ENCODE results near the gene ABCB10. TPM values are rescaled to one million over a fixed set of nuclear protein-coding genes. Genes with fewer than 3 reads are reported as not detected.

The ABCB10 gene
- total RNA-seq, 2 experiments from 2014 or later: 9.8 to 11.0 TPM

DNA sequence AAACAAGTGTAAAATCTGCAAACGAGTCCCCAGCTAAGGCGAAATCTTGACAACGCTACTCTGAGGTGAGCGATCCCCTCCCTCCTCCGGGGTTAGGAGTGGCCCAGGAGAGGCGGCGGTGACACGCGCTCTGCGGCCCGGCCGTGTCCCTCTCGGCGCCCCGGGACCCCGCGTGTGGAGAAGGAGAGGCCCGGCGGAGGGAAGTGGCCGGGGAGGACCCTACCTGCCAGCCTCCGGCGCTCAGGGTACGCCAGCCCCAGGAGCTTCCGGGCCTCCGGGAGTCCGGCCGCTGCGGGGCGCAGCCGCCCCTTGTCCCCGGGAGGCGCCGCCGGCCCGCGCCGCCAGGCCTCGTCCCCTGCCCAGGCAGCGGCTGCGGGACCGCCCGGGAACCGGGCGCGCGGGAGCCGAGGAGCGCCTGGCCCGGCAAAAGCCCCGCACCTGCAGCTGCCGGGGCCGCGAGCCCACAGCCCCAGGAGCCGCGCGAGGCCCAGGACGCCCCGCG is 543 bp downstream of the ABCB10 start:
- Mint-ChIP-seq H3K4me3 (peak overlapping the region; percentile 93), H3K27ac (peak overlapping the region; percentile 92), H3K36me3 (ENCODE audit: low read depth) (peaks cover 14% of the 10 kb centered on the region), H3K4me1 (ENCODE audit: low read depth) (peaks cover 51% of the 10 kb centered on the region), H3K9me3 (no peaks in the 10 kb centered on the region), H3K27me3 (no peaks in the 10 kb centered on the region)
- Histone ChIP-seq H3K27ac (ENCODE audit: low read depth in 1 of 2, low read length in 2 of 2) (peak overlapping the region in 1 of 2 donors; percentile 61), H3K9me3 (ENCODE audit: control insufficient read depth in 1 of 2, insufficient read depth in 1 of 2, low read length in 2 of 2) (no peaks in the 10 kb centered on the region), H3K27me3 (ENCODE audit: control insufficient read depth in 1 of 2, insufficient read depth in 2 of 2, low read length in 2 of 2) (no peaks in the 10 kb centered on the region), H3K36me3 (ENCODE audit: insufficient read depth, low read length) (peaks cover 4% of the 10 kb centered on the region), H3K4me1 (ENCODE audit: insufficient read depth, low read length) (peaks cover 37% of the 10 kb centered on the region), H3K4me3 (ENCODE audit: low read length) (peak overlapping the region; percentile 66)
- intact Hi-C loops (cut with DNase I, micrococcal nuclease): loop anchor here (2.0 to 5.0 kb wide), 5 partner anchors 15 to 509 kb away; partner anchors contain the start of genes NUP133 (in 2 of the 2), GALNT2 (in 1 of the 2), TAF5L (in 1 of the 2) and URB2 (in 1 of the 2)
- DNase-seq: peak in 11 of 14 experiments; percentile 5 to 61 (median 20)
- CTCF ChIA-PET: interaction anchor here (0.6 to 2.5 kb wide), 9 partner anchors 16 to 1404 kb away, joined by 3 to 29 read pairs (median 4); partner anchors contain the start of genes TAF5L and URB2
- POLR2A ChIA-PET: interaction anchor here (0.9 to 3.4 kb wide), 11 partner anchors 11 to 1393 kb away, joined by 3 to 85 read pairs (median 6); partner anchors contain the start of genes CCSAP, NUP133, TAF5L and URB2
- ATAC-seq (ENCODE audit: poor library complexity): peak; percentile 12
- TF ChIP-seq, protein P1, sequence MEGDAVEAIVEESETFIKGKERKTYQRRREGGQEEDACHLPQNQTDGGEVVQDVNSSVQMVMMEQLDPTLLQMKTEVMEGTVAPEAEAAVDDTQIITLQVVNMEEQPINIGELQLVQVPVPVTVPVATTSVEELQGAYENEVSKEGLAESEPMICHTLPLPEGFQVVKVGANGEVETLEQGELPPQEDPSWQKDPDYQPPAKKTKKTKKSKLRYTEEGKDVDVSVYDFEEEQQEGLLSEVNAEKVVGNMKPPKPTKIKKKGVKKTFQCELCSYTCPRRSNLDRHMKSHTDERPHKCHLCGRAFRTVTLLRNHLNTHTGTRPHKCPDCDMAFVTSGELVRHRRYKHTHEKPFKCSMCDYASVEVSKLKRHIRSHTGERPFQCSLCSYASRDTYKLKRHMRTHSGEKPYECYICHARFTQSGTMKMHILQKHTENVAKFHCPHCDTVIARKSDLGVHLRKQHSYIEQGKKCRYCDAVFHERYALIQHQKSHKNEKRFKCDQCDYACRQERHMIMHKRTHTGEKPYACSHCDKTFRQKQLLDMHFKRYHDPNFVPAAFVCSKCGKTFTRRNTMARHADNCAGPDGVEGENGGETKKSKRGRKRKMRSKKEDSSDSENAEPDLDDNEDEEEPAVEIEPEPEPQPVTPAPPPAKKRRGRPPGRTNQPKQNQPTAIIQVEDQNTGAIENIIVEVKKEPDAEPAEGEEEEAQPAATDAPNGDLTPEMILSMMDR (IDR thresholded peaks at IDR 0.05): no peak

DNA sequence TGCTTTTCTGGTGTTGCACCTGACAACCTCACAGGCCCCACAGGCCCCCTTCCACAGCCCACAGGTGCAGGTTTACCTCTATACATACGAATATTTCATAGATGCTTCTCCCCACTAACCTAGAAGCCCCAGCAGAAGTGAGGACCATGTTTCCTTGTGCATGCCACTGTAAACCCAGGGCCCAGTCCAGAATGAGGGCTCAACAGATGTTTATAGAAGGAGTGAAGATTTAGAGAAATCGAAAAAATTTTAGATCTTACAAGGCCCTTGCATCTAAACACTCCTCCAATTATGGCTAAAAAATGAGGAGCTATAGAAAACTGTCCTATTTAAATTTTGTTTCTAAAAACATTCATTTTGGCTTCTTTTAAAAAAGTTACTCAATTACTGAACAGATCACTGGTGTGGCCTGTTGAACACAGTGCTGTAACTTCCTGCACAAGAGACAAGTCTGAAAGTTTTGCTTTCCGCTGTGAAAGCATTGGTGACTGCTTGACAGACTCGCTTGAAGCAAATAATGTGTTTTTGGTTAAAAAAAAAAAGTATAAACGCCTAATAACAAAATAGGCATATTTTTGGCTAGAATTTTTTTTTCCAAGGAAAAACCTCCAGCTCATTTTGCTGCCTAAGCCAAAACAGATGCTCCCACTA is 1.2 kb downstream of the ABCB10 start:
- ChIA-PET CTCF (interaction anchor here (0.6 kb wide), 1 partner anchor 75 kb away, joined by 6 read pairs; no protein-coding TSS in a partner anchor), POLR2A (interaction anchor here (0.9 to 3.4 kb wide), 8 partner anchors 10 to 214 kb away, joined by 3 to 85 read pairs (median 6); partner anchors contain the start of genes CCSAP, NUP133, TAF5L and URB2)
- peaks cover 4% of the 10 kb centered on the region for H3K36me3 ChIP-seq (ENCODE audit: insufficient read depth, low read length)
- peaks cover 56% of the 10 kb centered on the region for H3K4me1 Mint-ChIP-seq (ENCODE audit: low read depth)
- H3K9me3 Mint-ChIP-seq: no peaks in the 10 kb centered on the region
- no peaks in the 10 kb centered on the region for H3K27me3 ChIP-seq (ENCODE audit: control insufficient read depth in 1 of 2, insufficient read depth in 2 of 2, low read length in 2 of 2)
- intact Hi-C loops (cut with DNase I, micrococcal nuclease): loop anchor here (5.0 kb wide), 3 partner anchors 50 to 210 kb away; partner anchors contain the start of genes NUP133 (in 2 of the 2), TAF5L (in 1 of the 2) and URB2 (in 1 of the 2)
- H3K27ac Mint-ChIP-seq: peak overlapping the region; percentile 92
- peak overlapping the region in 1 of 2 donors; percentile 61 for H3K27ac ChIP-seq (ENCODE audit: low read depth in 1 of 2, low read length in 2 of 2)
- peak overlapping the region; percentile 66 for H3K4me3 ChIP-seq (ENCODE audit: low read length)
- peaks cover 14% of the 10 kb centered on the region for H3K36me3 Mint-ChIP-seq (ENCODE audit: low read depth)
- H3K4me3 Mint-ChIP-seq: peak overlapping the region; percentile 93
- TF ChIP-seq, protein P1 (IDR thresholded peaks at IDR 0.05): no peak
- DNase-seq (peak in 4 of 14 experiments; percentile 31 to 49 (median 43)), ATAC-seq (ENCODE audit: poor library complexity) (peak; percentile 22)
- H3K27me3 Mint-ChIP-seq: no peaks in the 10 kb centered on the region
- peaks cover 37% of the 10 kb centered on the region for H3K4me1 ChIP-seq (ENCODE audit: insufficient read depth, low read length)
- H3K9me3 ChIP-seq (ENCODE audit: control insufficient read depth in 1 of 2, insufficient read depth in 1 of 2, low read length in 2 of 2): no peaks in the 10 kb centered on the region

DNA sequence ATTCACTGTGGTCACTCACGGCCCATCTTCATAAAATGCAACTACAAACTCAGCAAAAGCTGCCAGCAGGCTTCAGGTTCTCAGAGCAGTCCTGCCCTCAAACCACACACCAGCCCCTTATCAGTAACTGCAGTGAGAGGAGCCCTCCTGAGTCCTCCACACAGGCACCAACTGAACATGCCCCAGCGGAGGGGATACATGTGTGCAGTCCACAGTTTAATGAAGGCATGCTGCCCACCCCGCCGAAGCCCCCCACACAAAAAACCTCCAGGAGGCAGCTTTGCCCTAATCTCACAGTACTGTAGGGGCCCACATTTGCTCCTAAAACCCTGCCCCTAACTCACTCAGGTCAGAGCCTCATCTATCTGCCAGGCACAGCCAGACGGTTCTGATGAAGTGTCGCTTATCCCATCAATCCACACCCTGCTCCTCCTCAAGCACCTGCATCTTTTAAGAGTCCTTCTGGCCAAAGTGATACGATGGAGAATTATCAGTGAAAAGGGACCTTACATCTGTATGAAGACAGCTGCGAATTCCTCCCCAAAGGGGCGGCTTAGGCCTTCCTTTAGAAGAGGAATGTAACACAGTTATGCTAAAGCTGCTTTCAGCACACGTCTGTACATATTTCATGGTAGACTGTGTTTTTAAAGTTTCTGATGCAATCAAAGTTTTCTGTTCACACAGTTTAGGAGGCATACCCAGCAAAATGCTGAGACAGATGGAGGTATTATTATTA is 3.5 kb downstream of the ABCB10 start:
- H3K4me1 ChIP-seq (ENCODE audit: insufficient read depth, low read length): peaks cover 37% of the 10 kb centered on the region
- POLR2A ChIA-PET: no interaction called here
- Mint-ChIP-seq H3K36me3 (ENCODE audit: low read depth) (peaks cover 17% of the 10 kb centered on the region), H3K9me3 (no peaks in the 10 kb centered on the region), H3K27me3 (no peaks in the 10 kb centered on the region), H3K27ac (no peak overlapping the region), H3K4me1 (ENCODE audit: low read depth) (peaks cover 68% of the 10 kb centered on the region), H3K4me3 (no peak overlapping the region)
- H3K4me3 ChIP-seq (ENCODE audit: low read length): no peak overlapping the region
- no peak for ATAC-seq (ENCODE audit: poor library complexity)
- no peak overlapping the region for H3K27ac ChIP-seq (ENCODE audit: low read depth in 1 of 2, low read length in 2 of 2)
- no peaks in the 10 kb centered on the region for H3K27me3 ChIP-seq (ENCODE audit: control insufficient read depth in 1 of 2, insufficient read depth in 2 of 2, low read length in 2 of 2)
- peaks cover 4% of the 10 kb centered on the region for H3K36me3 ChIP-seq (ENCODE audit: insufficient read depth, low read length)
- TF ChIP-seq, protein P1 (IDR thresholded peaks at IDR 0.05): no peak
- intact Hi-C loops (cut with DNase I, micrococcal nuclease): loop anchor here (5.0 kb wide), 3 partner anchors 48 to 208 kb away; partner anchors contain the start of genes NUP133 (in 2 of the 2), TAF5L (in 1 of the 2) and URB2 (in 1 of the 2)
- no peak for DNase-seq
- no peaks in the 10 kb centered on the region for H3K9me3 ChIP-seq (ENCODE audit: control insufficient read depth in 1 of 2, insufficient read depth in 1 of 2, low read length in 2 of 2)
- CTCF ChIA-PET: no interaction called here

Data from CD4-positive, alpha-beta T cell (primary cell).